Lower leg skin (tissue), 4 donors: Measurements from ENCODE around the gene TRIM5. TPM values are rescaled to one million over a fixed set of nuclear protein-coding genes. Genes with fewer than 3 reads are reported as not detected.

Experiments
- DNase-seq, 2 donors: peaks; one replicate each; pipeline ENCODE4 v3.0.0-alpha.2; 2019; ENCODE audit warnings: low spot score in 2 of 2
- H3K4me3 ChIP-seq: fragments of 200-600 bp; sonication (generic); 2 replicates; pipeline ENCODE4 v1.5.1; 2017; ENCODE audit warnings: mild to moderate bottlenecking, low read depth; ENCODE audit not compliant: poor library complexity, severe bottlenecking
- POLR2A ChIP-seq, 2 donors: fragments of 450-650 bp; IDR thresholded peaks; one replicate each; pipeline ENCODE4 v1.6.1; 2016 to 2017; ENCODE audit warnings: antibody characterized with exemption in 2 of 2, mild to moderate bottlenecking in 1 of 2, moderate library complexity in 1 of 2
- WGBS, 2 donors: methylation state at CpG; one replicate each; pipeline ENCODE4 v1.1.5; 2018; 5-methylcytosine and 5-hydroxymethylcytosine counted together
- intact Hi-C: fragments of 100-400 bp; cut with DNase I; formaldehyde crosslinking; loops from one replicate; pipeline ENCODE4 v1.15.0; 2023; ENCODE audit warnings: low total_unique reads
- total RNA-seq, 4 donors: library from RNA; depleted of rRNA; stranded (reverse); fragments of >200 nt; gene quantifications; one replicate each; pipeline ENCODE4 v1.1.0, GENCODE V29; 2016
- TF ChIP-seq, protein P1 (sequence below), 3 donors: fragments of 450-650 bp; IDR thresholded peaks; one replicate each; pipeline ENCODE4 v1.5.1; 2016; ENCODE audit warnings: antibody characterized with exemption in 3 of 3, mild to moderate bottlenecking in 3 of 3, moderate library complexity in 2 of 3

Gene TRIM5
- total RNA-seq, 4 donors from 2014 or later = 8.3 to 16.1 (median 10.8) TPM

DNA sequence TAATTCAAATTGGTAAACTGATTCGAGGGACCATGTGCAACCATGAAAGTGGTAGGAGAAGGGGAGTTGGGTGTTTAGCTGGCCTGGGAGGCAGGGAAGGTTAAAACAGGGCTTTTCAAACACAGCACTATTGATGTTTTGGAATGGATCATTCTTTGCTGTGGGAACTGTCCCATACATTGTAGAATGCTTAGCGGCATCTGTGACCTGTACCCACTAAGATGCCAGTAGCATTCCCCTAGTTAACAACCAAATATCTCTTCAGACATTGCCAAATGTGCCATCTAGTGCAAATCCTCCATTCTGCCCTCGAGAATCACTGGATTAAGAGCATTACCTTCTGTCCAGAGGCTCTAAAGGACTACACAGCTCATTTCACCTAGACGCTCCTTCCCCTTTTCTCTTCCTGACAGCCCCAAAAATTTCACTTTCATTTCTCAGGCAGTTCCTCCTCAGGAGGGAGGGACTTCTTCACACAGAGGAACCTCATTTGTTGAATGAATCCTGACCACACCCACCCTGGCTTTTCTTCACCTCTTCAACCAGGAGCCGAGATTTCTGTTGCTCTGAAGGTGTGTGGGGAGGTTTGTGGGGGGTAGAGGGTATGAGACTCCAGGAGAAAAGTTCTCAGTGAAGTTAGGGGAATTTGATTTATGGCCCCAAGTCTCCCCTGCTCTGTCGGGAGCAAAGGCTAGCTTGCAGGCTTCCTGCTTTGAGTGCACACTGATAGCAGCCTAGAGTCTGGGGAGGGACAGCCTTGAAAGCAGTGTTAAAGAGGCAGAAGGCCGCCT is 60.2 kb downstream of the TRIM5 start, which contains the start of gene TRIM34:
TSS of gene TRIM34 (plus strand) at position 513 of the 791 bp plus-strand sequence. CDS start 7,331 bp downstream, outside the sequence.
- intact Hi-C loops = no loop called here
- peak within 1 kb of the TSS; percentile 36 for H3K4me3 ChIP-seq
- peak in 1 of 2 donors; percentile 67 for DNase-seq
- TF ChIP-seq, protein P1, sequence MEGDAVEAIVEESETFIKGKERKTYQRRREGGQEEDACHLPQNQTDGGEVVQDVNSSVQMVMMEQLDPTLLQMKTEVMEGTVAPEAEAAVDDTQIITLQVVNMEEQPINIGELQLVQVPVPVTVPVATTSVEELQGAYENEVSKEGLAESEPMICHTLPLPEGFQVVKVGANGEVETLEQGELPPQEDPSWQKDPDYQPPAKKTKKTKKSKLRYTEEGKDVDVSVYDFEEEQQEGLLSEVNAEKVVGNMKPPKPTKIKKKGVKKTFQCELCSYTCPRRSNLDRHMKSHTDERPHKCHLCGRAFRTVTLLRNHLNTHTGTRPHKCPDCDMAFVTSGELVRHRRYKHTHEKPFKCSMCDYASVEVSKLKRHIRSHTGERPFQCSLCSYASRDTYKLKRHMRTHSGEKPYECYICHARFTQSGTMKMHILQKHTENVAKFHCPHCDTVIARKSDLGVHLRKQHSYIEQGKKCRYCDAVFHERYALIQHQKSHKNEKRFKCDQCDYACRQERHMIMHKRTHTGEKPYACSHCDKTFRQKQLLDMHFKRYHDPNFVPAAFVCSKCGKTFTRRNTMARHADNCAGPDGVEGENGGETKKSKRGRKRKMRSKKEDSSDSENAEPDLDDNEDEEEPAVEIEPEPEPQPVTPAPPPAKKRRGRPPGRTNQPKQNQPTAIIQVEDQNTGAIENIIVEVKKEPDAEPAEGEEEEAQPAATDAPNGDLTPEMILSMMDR (IDR thresholded peaks at IDR 0.05) = no peak
- TF ChIP-seq POLR2A (IDR thresholded peaks at IDR 0.05) = no peak
- WGBS, 2 donors = 15 to 18% methylated on average over 7 of the region's 7 CpGs

DNA sequence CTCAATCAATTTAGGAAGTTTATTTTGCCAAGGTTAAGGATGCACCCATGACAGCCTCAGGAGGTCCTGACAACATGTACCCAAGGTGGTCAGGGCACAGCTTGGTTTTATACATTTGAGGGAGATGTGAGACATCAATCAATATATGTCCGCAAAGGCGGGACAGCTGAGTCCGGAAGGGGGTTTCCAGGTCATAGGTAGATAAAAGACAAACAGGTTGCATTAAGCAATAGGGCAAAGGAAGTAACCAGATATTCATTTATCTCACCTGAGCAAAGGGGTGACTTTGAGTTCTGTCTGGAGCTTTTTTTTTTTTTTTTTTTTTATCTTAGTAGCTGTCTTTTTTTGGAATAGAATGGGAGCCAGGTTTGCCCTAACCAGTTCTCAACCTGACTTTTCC is 62.1 kb downstream of the TRIM5 start:
- intact Hi-C loops = no loop called here
- 95 to 97% methylated on average over 3 of the region's 3 CpGs for WGBS, 2 donors
- DNase-seq = no peak

DNA sequence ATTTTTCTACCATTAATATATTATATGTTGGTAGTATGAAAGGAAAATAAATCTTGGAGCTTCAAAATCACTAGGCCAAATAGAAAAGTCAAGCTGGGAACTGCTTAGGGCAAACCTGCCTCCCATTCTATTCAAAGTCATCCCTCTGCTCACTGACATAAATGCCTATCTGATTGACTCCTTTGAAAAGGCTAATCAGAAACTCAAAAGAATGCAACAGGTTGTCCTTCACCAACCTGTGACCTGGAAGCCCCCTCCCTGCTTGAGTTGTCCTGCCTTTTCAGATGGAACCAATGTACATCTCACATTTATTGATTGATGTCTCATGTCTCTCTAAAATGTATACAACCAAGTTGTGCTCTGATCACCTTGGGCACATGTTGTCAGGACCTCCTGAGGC is 63.3 kb downstream of the TRIM5 start:
- H3K4me3 ChIP-seq = no peak overlapping the region
- intact Hi-C loops = no loop called here
- no peak for DNase-seq
- TF ChIP-seq, protein P1 (IDR thresholded peaks at IDR 0.05) = no peak
- TF ChIP-seq POLR2A (IDR thresholded peaks at IDR 0.05) = no peak

More for the DNA sequence above, 62.1 kb downstream of the TRIM5 start:
- no peak for TF ChIP-seq POLR2A (IDR thresholded peaks at IDR 0.05)
- TF ChIP-seq, protein P1 (IDR thresholded peaks at IDR 0.05) = no peak
- H3K4me3 ChIP-seq = no peak overlapping the region

DNA sequence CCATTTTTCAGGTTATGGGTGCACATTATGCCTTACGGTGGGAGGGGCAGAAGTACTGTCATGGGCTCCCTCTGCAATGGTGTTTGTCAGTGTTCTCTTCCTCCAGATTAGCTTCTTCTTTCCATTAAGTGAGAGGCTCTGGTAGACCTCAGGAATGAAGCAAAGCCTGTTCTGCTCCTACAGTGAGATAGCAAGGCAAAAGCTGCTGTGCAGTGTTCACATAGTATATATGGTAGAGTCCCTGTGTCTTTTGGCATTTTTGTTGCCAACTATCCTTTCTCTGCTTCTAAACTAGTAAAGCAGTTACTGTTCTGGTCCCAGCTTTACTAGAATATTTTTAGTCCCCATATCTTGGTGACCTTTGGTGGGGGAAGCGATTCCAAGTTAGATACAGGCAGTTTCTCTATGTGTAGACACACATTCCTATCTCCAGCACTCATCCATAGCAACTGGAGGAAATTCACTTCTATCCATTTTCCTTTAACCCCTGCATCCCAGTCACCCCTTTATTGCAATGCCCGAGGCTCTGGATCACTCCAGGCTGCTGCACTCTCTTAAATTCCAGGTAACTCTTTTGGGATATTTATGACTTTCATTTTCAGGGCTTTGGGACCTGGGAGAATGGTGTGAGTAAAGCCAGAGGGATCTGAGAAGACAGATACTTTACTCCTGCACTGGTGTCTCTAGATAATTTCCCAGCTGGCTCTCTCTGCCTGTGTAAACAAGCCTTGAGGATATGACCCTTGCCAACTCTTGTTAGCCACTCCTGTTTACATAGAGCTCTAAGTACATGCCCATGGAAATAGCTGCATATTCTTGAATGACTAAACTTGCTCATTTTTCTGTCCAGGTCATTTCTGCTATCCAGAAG is 64.0 kb downstream of the TRIM5 start:
- WGBS, 2 donors = 35 to 46% methylated on average over 3 of the region's 3 CpGs
- TF ChIP-seq, protein P1 (IDR thresholded peaks at IDR 0.05) = no peak
- TF ChIP-seq POLR2A (IDR thresholded peaks at IDR 0.05) = no peak
- no peak overlapping the region for H3K4me3 ChIP-seq
- no peak for DNase-seq
- intact Hi-C loops = no loop called here

DNA sequence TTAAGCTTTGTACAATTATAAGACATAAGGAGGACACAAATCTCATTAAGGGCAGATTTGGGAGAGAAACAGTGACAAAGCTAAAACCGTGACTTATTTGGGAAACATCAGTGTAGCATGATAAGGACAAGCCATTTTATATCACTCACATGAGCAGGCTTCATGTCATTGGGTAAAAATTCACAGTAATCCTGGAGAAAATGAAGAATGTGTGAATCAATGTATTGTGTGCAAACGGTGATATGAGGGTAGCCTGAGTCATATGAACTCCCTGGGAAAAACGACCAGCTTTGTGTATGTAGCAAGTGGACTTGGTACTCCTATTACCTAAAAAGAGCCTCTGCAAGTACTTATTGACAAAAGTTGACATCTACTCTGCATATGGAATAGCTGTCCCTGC is 66.1 kb downstream of the TRIM5 start:
- intact Hi-C loops = no loop called here
- 77 to 83% methylated on average over 3 of the region's 3 CpGs for WGBS, 2 donors
- TF ChIP-seq POLR2A (IDR thresholded peaks at IDR 0.05) = no peak
- TF ChIP-seq, protein P1 (IDR thresholded peaks at IDR 0.05) = no peak
- H3K4me3 ChIP-seq = no peak overlapping the region
- no peak for DNase-seq

Other genes with a start within 250 kb of the TRIM5 start
- gene OR51I1, start 243.6 kb downstream of the TRIM5 start, total RNA-seq = not detected
- not detected for gene OR51I2, start 235.8 kb downstream of the TRIM5 start, total RNA-seq
- not detected for gene OR52D1, start 196.4 kb downstream of the TRIM5 start, total RNA-seq
- under 1 TPM in 1 of 4 donors, not detected in 3; 0.13 TPM for gene UBQLN3, start 175.1 kb downstream of the TRIM5 start, total RNA-seq
- gene UBQLNL, start 168.4 kb downstream of the TRIM5 start, total RNA-seq = 1 to 10 TPM in 1 of 4 donors, under 1 TPM in 3; 0.12 to 1.8 (median 0.48) TPM
- not detected for gene OR52H1, start 136.5 kb downstream of the TRIM5 start, total RNA-seq
- gene OR52B6, start 104.2 kb downstream of the TRIM5 start, total RNA-seq = not detected
- gene TRIM6, start 88.4 kb downstream of the TRIM5 start, total RNA-seq = 1 to 10 TPM; 1.0 to 2.7 (median 2.0) TPM
- gene TRIM34, start 60.1 kb downstream of the TRIM5 start, total RNA-seq = 10 to 100 TPM in 1 of 4 donors, 1 to 10 TPM in 3; 2.7 to 10.3 (median 6.9) TPM
- gene TRIM22, start 4.7 kb upstream of the TRIM5 start, total RNA-seq = 10 to 100 TPM in 2 of 4 donors, 1 to 10 TPM in 2; 5.9 to 12.5 (median 9.2) TPM
- under 1 TPM in 1 of 4 donors, not detected in 3; 0.29 TPM for gene OR56B1, start 51.4 kb upstream of the TRIM5 start, total RNA-seq
- gene OR52N4, start 69.2 kb upstream of the TRIM5 start, total RNA-seq = not detected
- gene OR52N5, start 98.3 kb upstream of the TRIM5 start, total RNA-seq = not detected
- gene OR52N1, start 106.2 kb upstream of the TRIM5 start, total RNA-seq = not detected
- not detected for gene OR52N2, start 123.8 kb upstream of the TRIM5 start, total RNA-seq
- not detected for gene OR52E6, start 156.8 kb upstream of the TRIM5 start, total RNA-seq
- not detected for gene OR52E8, start 172.6 kb upstream of the TRIM5 start, total RNA-seq
- not detected for gene OR52E4, start 195.6 kb upstream of the TRIM5 start, total RNA-seq
- gene OR52E5, start 208.1 kb upstream of the TRIM5 start, total RNA-seq = not detected